HEK293T (cell line): ENCODE measurements around the gene KRTAP9-1.

Source experiments
- BHLHE40 ChIP-seq: fragments of 450-650 bp; IDR thresholded peaks from 2 replicates; pipeline ENCODE4 v1.6.1; 2016; ENCODE audit warnings: mild to moderate bottlenecking, moderate library complexity, borderline replicate concordance
- CTBP1 ChIP-seq: fragments of 450-650 bp; IDR thresholded peaks from 2 replicates; pipeline ENCODE4 v1.6.1; 2016; ENCODE audit warnings: borderline replicate concordance
- ELF4 ChIP-seq: fragments of 450-650 bp; IDR thresholded peaks from 2 replicates; pipeline ENCODE4 v1.6.1; 2017; ENCODE audit warnings: antibody characterized with exemption
- FOXA1 ChIP-seq: fragments of 450-650 bp; IDR thresholded peaks from 2 replicates; pipeline ENCODE4 v1.6.1; 2016; ENCODE audit warnings: mild to moderate bottlenecking
- FOXK2 ChIP-seq: fragments of 450-650 bp; IDR thresholded peaks from 2 replicates; pipeline ENCODE4 v1.6.1; 2016; ENCODE audit warnings: mild to moderate bottlenecking
- FOXM1 ChIP-seq: fragments of 450-650 bp; IDR thresholded peaks from 2 replicates; pipeline ENCODE4 v1.6.1; 2017; ENCODE audit warnings: mild to moderate bottlenecking, borderline replicate concordance
- HDGF ChIP-seq: fragments of 450-650 bp; IDR thresholded peaks from 2 replicates; pipeline ENCODE4 v1.6.1; 2017; ENCODE audit warnings: antibody characterized with exemption, borderline replicate concordance
- L3MBTL2 ChIP-seq: fragments of 450-650 bp; conservative IDR thresholded peaks from 2 replicates; pipeline ENCODE4 v1.6.1; 2016; ENCODE audit warnings: mild to moderate bottlenecking
- NFRKB ChIP-seq: fragments of 450-650 bp; IDR thresholded peaks from 2 replicates; pipeline ENCODE4 v1.6.1; 2016; ENCODE audit warnings: mild to moderate bottlenecking, moderate library complexity
- SP1 ChIP-seq: fragments of 450-650 bp; IDR thresholded peaks from 2 replicates; pipeline ENCODE4 v1.6.1; 2017
- SUZ12 ChIP-seq: fragments of 450-650 bp; IDR thresholded peaks from 2 replicates; pipeline ENCODE4 v1.6.1; 2016; ENCODE audit warnings: mild to moderate bottlenecking
- TARDBP ChIP-seq: fragments of 450-650 bp; IDR thresholded peaks from 2 replicates; pipeline ENCODE4 v1.6.1; 2016
- ZNF384 ChIP-seq: fragments of 450-650 bp; IDR thresholded peaks from 2 replicates; pipeline ENCODE4 v1.6.1; 2016
- TF ChIP-seq, protein P1 (sequence below): fragments of 450-650 bp; IDR thresholded peaks from 2 replicates; pipeline ENCODE4 v1.6.1; 2016

DNA sequence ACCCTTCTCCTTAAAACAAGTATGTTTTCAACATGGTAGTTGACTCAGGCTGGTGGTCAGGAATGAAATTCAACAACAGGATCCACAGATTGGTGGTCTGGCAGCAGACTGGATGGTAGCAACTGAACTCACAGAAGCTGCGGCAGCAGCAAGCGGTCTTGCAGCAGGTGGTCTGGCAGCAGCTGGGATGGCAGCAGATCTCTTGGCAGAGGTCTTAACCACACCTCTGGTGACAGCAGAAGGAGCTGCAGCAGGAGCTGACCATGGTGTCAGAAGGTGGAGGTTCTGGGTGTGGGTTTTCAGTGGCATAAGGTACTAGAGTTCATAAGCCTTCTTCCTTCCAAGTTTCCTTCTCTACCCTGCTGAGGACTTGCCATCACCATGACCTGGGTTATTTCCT lies 2.8 kb upstream of the KRTAP9-1 start:
- TF ChIP-seq NFRKB = no peak
- no peak for TF ChIP-seq CTBP1
- TF ChIP-seq SP1 = no peak
- TF ChIP-seq ZNF384 = no peak
- TF ChIP-seq TARDBP = no peak
- no peak for TF ChIP-seq BHLHE40
- TF ChIP-seq FOXM1 = no peak
- TF ChIP-seq SUZ12 = no peak
- no peak for TF ChIP-seq L3MBTL2
- TF ChIP-seq ELF4 = no peak
- no peak for TF ChIP-seq HDGF
- TF ChIP-seq FOXK2 = no peak
- no peak for TF ChIP-seq FOXA1
- TF ChIP-seq, protein P1, sequence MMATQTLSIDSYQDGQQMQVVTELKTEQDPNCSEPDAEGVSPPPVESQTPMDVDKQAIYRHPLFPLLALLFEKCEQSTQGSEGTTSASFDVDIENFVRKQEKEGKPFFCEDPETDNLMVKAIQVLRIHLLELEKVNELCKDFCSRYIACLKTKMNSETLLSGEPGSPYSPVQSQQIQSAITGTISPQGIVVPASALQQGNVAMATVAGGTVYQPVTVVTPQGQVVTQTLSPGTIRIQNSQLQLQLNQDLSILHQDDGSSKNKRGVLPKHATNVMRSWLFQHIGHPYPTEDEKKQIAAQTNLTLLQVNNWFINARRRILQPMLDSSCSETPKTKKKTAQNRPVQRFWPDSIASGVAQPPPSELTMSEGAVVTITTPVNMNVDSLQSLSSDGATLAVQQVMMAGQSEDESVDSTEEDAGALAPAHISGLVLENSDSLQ = no peak
